T-cell (primary cell): Measurements from ENCODE around the gene PALD1. TPM values are rescaled to one million over a fixed set of nuclear protein-coding genes. Genes with fewer than 3 reads are reported as not detected.

Experiments
- ATAC-seq, 4 experiments: fragments of 200-7000 bp in 3 of 4; fragments of 150-1000 bp in 1 of 4; cut with Tn5 transposase; replicated peaks in 1 of 4; 1 replicate in 3 of 4; 2 replicates in 1 of 4; pipeline ENCODE4 v1.10.0; 2021; ENCODE audit warnings: moderate library complexity in 3 of 4, mild to moderate bottlenecking in 2 of 4, moderate number of reproducible peaks in 1 of 4
- CTCF ChIA-PET, 2 donors: fragments of 300-600 bp; sonication (Branson Sonifier 250); formaldehyde crosslinking; loops; one replicate each; lab custom pipeline; 2022; ENCODE audit warnings: antibody characterized with exemption in 2 of 2; lab: Charles Lee
- POLR2A ChIA-PET, 2 donors: fragments of 300-600 bp; sonication (Branson Sonifier 250); formaldehyde crosslinking; loops; one replicate each; lab custom pipeline; 2022; ENCODE audit warnings: antibody characterized with exemption in 2 of 2; lab: Charles Lee
- DNase-seq, 35 experiments: peaks; one replicate each; pipeline versions ENCODE4 v3.0.0 to v3.0.0-alpha.2; 2013 to 2023
- H3K27ac ChIP-seq: one replicate; pipeline ENCODE4 v1.5.1; 2013; ENCODE audit warnings: low read length
- H3K27me3 ChIP-seq, 2 experiments: replicated peaks in 1 of 2; 1 replicate in 1 of 2; 2 replicates in 1 of 2; pipeline versions ENCODE4 v1.6.1 to v1.7.0; 2013; ENCODE audit warnings: low read length in 1 of 2, mixed read lengths in 1 of 2; ENCODE audit not compliant: control insufficient read depth in 2 of 2, insufficient read depth in 2 of 2; ENCODE audit errors: extremely low read depth in 1 of 2
- H3K36me3 ChIP-seq, 2 donors: 1 replicate in 1 of 2; 2 replicates in 1 of 2; pipeline versions ENCODE4 v1.6.1 to v1.7.0; 2013; ENCODE audit warnings: low read length in 1 of 2; ENCODE audit not compliant: control insufficient read depth in 2 of 2, insufficient read depth in 1 of 2; ENCODE audit errors: extremely low read depth in 1 of 2
- H3K4me1 ChIP-seq, 2 experiments: 1 replicate in 1 of 2; 2 replicates in 1 of 2; pipeline versions ENCODE4 v1.6.1 to v1.7.0; 2013; ENCODE audit warnings: low read length in 2 of 2, mixed read lengths in 1 of 2; ENCODE audit not compliant: insufficient read depth in 2 of 2, control insufficient read depth in 1 of 2; ENCODE audit errors: extremely low read depth in 1 of 2
- H3K4me3 ChIP-seq, 2 donors: 1 replicate in 1 of 2; 2 replicates in 1 of 2; pipeline versions ENCODE4 v1.5.1 to v1.7.0; 2013; ENCODE audit warnings: mild to moderate bottlenecking in 2 of 2, low read length in 1 of 2, moderate library complexity in 1 of 2; ENCODE audit not compliant: control insufficient read depth in 1 of 2; ENCODE audit errors: extremely low read depth in 1 of 2
- H3K9me3 ChIP-seq: 2 replicates; pipeline ENCODE4 v1.7.0; 2013
- H3K27ac Mint-ChIP-seq, 2 donors: one replicate each; pipeline ENCODE4 v1.8.0; 2020 to 2021; ENCODE audit warnings: mild to moderate bottlenecking in 2 of 2, mixed read lengths in 2 of 2
- H3K27me3 Mint-ChIP-seq, 2 donors: one replicate each; pipeline ENCODE4 v1.8.0; 2021 to 2022; ENCODE audit warnings: mixed read lengths in 2 of 2
- H3K36me3 Mint-ChIP-seq: one replicate; pipeline ENCODE4 v1.8.0; 2021; ENCODE audit warnings: mixed read lengths
- H3K4me1 Mint-ChIP-seq, 3 donors: one replicate each; pipeline ENCODE4 v1.8.0; 2020 to 2022; ENCODE audit warnings: mixed read lengths in 3 of 3, mild to moderate bottlenecking in 1 of 3
- H3K4me3 Mint-ChIP-seq, 3 donors: one replicate each; pipeline ENCODE4 v1.8.0; 2020 to 2022; ENCODE audit warnings: mild to moderate bottlenecking in 3 of 3, mixed read lengths in 3 of 3, moderate library complexity in 3 of 3
- H3K9me3 Mint-ChIP-seq, 3 donors: one replicate each; pipeline ENCODE4 v1.8.0; 2020 to 2022; ENCODE audit warnings: mixed read lengths in 3 of 3
- WGBS: methylation state at CpG from one replicate; pipeline ENCODE4 v1.1.5; 2013; ENCODE audit warnings: missing lambda C conversion rate; ENCODE audit not compliant: insufficient coverage; 5-methylcytosine and 5-hydroxymethylcytosine counted together
- total RNA-seq, 35 experiments: library from RNA in 6 of 35; stranded (reverse) in 6 of 35; fragments of 120-200 nt in 1 of 35; gene quantifications; one replicate each; pipeline versions ENCODE4 v1.2.1 to v1.2.4 and lab custom pipeline; 2013 to 2026

PALD1 gene
- total RNA-seq, 5 donors from 2014 or later (not counting 1 experiment from before 2014, with no cell fraction given) = 0.10 to 0.38 (median 0.13) TPM

DNA sequence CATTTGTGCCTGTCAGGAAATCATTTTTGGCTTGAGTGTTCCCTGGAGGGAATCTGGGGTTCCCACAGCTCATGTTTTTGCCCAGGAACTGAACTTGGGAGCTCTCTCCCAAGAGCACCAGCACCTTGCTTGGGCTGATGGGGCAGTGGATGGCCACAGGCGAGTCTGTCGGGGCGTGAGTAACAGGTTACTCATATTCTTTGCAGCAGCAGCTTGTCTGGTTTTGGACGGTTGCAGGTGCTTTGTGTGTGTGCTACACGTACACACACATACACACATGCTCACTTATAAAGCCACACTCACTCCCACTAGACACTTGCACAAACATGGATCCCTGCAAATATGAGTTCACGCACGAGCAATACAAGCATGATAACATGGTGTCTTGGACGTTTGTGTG, 2.9 kb upstream of the PALD1 start:
- H3K27me3 Mint-ChIP-seq = peaks cover 0 to 3% of the 10 kb centered on the region in 2 donors
- Histone ChIP-seq H3K27ac (no peak overlapping the region), H3K27me3 (peaks cover 0 to 32% of the 10 kb centered on the region in 2 experiments), H3K4me1 (peaks cover 24 to 42% of the 10 kb centered on the region in 2 experiments), H3K36me3 (no peaks in the 10 kb centered on the region), H3K4me3 (no peak overlapping the region), H3K9me3 (no peaks in the 10 kb centered on the region)
- WGBS = 64% methylated on average over 4 of the region's 8 CpGs
- H3K27ac Mint-ChIP-seq = no peak overlapping the region
- ATAC-seq (no peak), DNase-seq (no peak)
- POLR2A ChIA-PET = no interaction called here
- peaks cover 38 to 43% (median 41%) of the 10 kb centered on the region in 3 donors for H3K4me1 Mint-ChIP-seq
- H3K4me3 Mint-ChIP-seq = no peak overlapping the region
- H3K36me3 Mint-ChIP-seq = no peaks in the 10 kb centered on the region
- CTCF ChIA-PET = no interaction called here
- H3K9me3 Mint-ChIP-seq = no peaks in the 10 kb centered on the region

DNA sequence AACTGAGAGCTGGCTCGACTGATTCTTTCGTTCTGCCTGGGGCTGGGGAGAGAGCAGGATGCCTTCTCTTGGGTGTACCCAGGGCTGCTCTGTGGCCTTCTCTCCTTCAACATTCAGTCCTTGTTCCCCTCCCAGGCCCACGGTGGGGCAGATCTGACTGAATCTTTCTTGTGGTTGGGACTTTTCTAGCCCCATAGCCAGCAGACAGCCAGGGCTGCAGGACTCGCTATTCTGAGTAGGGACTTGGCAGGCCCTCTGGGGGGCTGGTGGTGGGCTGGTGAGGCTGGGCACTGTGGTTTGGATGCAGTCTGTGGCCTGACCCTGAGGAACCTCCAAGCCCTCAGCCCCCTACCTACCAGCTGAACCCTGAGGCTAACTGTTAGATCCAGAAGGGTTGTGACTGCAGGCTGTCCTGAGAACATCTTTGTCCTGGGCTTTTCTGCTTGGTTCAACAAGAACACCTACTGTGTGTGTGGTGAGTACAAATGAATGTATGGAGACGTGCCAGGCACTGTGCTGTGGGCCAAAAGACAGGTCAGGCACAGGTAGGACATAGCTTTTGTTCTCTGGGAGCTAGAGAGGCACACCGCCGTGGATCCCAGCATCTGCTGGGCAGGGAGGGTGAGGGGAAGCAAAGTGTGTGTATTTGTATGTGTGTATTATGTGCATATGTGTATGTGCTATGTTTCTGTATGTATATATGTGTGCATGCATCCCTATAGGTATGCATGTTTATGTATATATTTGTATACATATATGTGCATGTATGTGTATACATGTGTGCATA, 2.1 kb upstream of the PALD1 start:
- no peak for ATAC-seq
- POLR2A ChIA-PET = no interaction called here
- H3K4me3 Mint-ChIP-seq = peak overlapping the region in 1 of 3 donors; percentile 78
- H3K27me3 ChIP-seq = peaks cover 0 to 39% of the 10 kb centered on the region in 2 experiments
- no peak overlapping the region for H3K27ac ChIP-seq
- H3K4me3 ChIP-seq = no peak overlapping the region
- WGBS = 66% methylated on average over 5 of the region's 7 CpGs
- no peaks in the 10 kb centered on the region for H3K36me3 ChIP-seq
- no peaks in the 10 kb centered on the region for H3K36me3 Mint-ChIP-seq
- peaks cover 40 to 50% (median 47%) of the 10 kb centered on the region in 3 donors for H3K4me1 Mint-ChIP-seq
- H3K9me3 ChIP-seq = no peaks in the 10 kb centered on the region
- peak overlapping the region; percentile 45 to 76 for H3K27ac Mint-ChIP-seq
- CTCF ChIA-PET = no interaction called here
- H3K9me3 Mint-ChIP-seq = no peaks in the 10 kb centered on the region
- peaks cover 28 to 47% of the 10 kb centered on the region in 2 experiments for H3K4me1 ChIP-seq
- H3K27me3 Mint-ChIP-seq = peaks cover 0 to 3% of the 10 kb centered on the region in 2 donors
- peak in 1 of 35 experiments; percentile 17 for DNase-seq

DNA sequence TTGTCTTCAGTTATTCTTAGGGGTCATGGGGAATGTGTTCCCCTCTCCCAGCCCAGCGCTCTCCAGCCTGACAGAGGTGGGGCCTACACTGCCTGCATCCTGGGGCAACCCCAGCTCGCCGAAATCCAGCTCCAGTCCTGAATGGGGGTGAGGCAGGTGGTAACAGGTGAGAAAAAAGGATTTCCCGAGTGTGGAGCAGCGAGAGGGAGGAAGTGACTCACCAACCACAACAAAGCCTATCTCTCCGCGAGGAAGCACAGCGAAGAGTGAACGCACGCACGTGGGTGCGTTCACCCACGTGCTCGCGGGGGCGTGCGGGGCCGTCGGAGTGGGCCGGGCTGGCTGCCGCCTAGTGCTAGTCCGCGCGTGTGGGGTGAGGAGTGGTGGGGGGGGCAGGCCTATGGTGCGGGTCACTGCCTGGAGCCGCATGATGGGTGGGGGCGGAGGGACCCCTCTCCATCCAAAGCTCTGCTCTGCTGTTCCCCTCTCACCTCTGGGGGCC, 855 bp upstream of the PALD1 start:
- H3K27me3 ChIP-seq = peaks cover 0 to 39% of the 10 kb centered on the region in 2 experiments
- H3K4me1 Mint-ChIP-seq = peaks cover 40 to 54% (median 47%) of the 10 kb centered on the region in 3 donors
- ChIA-PET POLR2A (no interaction called here), CTCF (no interaction called here)
- 0% methylated on average over 1 of the region's 27 CpGs for WGBS
- peak; percentile 81 to 89 (median 88) for ATAC-seq
- H3K27ac Mint-ChIP-seq = no peak overlapping the region
- H3K4me3 ChIP-seq = peak overlapping the region; percentile 43 to 71
- H3K4me3 Mint-ChIP-seq = peak overlapping the region; percentile 71 to 80 (median 78)
- no peaks in the 10 kb centered on the region for H3K36me3 Mint-ChIP-seq
- peaks cover 0 to 3% of the 10 kb centered on the region in 2 donors for H3K27me3 Mint-ChIP-seq
- H3K9me3 ChIP-seq = no peaks in the 10 kb centered on the region
- H3K27ac ChIP-seq = no peak overlapping the region
- no peaks in the 10 kb centered on the region for H3K9me3 Mint-ChIP-seq
- no peaks in the 10 kb centered on the region for H3K36me3 ChIP-seq
- H3K4me1 ChIP-seq = peaks cover 28 to 47% of the 10 kb centered on the region in 2 experiments
- DNase-seq = peak; percentile 33 to 89 (median 70)

DNA sequence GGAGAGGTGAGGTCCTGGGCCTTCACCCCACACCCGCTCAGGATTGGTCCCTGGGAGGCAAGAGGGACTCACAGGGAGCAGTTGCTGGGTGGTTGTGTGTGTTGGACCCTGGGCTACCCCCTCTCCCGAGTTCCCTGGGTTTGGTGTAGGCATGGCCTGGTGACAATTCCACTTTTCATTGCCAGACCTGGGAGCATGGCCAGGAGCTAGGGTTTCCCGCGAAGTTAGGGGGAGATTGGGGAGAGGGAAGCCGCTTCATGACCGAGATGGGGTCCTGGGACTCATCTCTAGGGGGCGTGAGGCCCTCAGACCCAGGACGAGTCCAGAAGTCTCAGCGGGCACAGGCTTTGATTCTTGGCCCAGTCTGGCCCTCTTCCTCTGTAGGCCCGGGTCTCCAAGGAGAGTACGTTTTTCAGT, 606 bp downstream of the PALD1 start:
- Mint-ChIP-seq H3K27me3 (peaks cover 0 to 3% of the 10 kb centered on the region in 2 donors), H3K9me3 (no peaks in the 10 kb centered on the region), H3K27ac (no peak overlapping the region), H3K36me3 (no peaks in the 10 kb centered on the region), H3K4me3 (peak overlapping the region; percentile 43 to 81 (median 75)), H3K4me1 (peaks cover 40 to 54% (median 47%) of the 10 kb centered on the region in 3 donors)
- Histone ChIP-seq H3K27ac (no peak overlapping the region), H3K4me1 (peaks cover 30 to 47% of the 10 kb centered on the region in 2 experiments), H3K4me3 (peak overlapping the region; percentile 34 to 71), H3K36me3 (no peaks in the 10 kb centered on the region), H3K9me3 (no peaks in the 10 kb centered on the region), H3K27me3 (peaks cover 0 to 35% of the 10 kb centered on the region in 2 experiments)
- CTCF ChIA-PET = no interaction called here
- no peak for DNase-seq
- WGBS = 69% methylated on average over 9 of the region's 11 CpGs
- no peak for ATAC-seq
- POLR2A ChIA-PET = no interaction called here

DNA sequence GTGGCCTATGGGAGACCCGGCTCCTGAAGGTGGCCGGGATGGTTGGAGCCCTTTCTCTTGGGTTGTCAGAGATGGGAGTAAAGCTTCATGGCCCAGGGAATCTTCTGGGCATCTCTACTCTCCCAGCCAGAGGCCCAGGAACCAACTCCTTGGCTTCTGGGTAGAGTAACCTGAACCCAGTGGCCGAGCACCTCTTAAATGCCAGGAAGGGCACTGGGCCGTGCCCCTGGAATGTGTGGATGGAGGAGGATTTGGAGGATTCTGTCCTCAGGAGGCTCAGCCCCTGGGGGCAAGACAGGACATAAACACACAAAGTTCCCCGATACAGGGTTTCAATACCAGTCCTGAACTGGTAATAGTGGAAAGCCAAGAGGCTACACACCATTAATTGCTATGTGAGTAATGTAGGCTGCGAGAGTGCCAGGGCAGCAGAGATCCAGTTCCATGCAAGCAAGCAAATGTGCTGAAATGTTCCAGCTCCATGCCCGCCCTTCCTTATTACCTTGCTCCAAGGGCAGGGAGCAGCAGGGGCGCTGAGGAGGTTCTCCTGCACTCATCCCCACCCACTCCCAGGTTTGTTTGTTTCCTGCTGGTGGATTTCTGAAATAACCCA, 1.2 kb downstream of the PALD1 start:
- Histone ChIP-seq H3K9me3 (no peaks in the 10 kb centered on the region), H3K27ac (no peak overlapping the region), H3K27me3 (peaks cover 0 to 35% of the 10 kb centered on the region in 2 experiments), H3K36me3 (no peaks in the 10 kb centered on the region), H3K4me3 (peak overlapping the region in 1 of 2 donors; percentile 71), H3K4me1 (peaks cover 30 to 47% of the 10 kb centered on the region in 2 experiments)
- POLR2A ChIA-PET = no interaction called here
- Mint-ChIP-seq H3K9me3 (no peaks in the 10 kb centered on the region), H3K36me3 (no peaks in the 10 kb centered on the region), H3K4me1 (peaks cover 40 to 54% (median 43%) of the 10 kb centered on the region in 3 donors), H3K27me3 (no peaks in the 10 kb centered on the region), H3K27ac (no peak overlapping the region), H3K4me3 (peak overlapping the region; percentile 53 to 81 (median 75))
- no peak for DNase-seq
- CTCF ChIA-PET = no interaction called here
- no CpG with 5 or more reads among the region's 8 CpGs for WGBS
- ATAC-seq = no peak

DNA sequence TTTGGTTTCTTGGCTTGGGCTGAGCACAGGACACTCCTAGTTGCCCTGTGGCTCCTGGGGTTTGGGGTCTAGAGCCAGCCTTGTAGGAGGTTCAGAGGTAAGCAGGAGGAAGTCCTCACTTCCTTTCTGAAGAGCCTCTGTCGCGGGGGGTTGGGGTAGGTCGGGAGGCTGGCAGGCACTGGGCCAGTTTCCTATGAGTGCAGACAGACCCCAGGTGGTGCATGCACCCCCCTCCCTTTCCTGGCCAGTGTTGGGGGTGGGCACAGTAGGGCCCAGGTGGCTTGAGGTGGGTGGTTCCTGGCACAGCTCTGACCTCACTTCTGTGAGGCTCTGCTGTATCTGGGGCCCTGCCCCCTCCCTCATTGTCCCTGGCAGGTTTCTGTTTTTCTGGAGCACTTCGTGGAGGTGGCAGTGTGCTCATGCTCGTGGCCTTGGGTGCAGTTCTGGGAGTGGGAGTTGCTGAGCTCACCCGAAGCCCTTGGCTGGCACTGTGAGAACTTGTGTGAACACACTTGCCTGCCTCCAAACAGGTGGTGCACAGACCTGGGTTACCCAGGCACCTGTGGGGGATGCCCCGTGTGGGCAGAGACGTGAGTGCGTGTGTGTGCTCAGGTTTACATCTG, 1.8 kb downstream of the PALD1 start:
- H3K27ac ChIP-seq = no peak overlapping the region
- no peaks in the 10 kb centered on the region for H3K36me3 ChIP-seq
- ATAC-seq = peak in 3 of 4 experiments; percentile 20 to 31 (median 26)
- ChIA-PET POLR2A (no interaction called here), CTCF (no interaction called here)
- peak overlapping the region in 1 of 2 donors; percentile 61 for H3K27ac Mint-ChIP-seq
- H3K4me1 Mint-ChIP-seq = peaks cover 38 to 51% (median 39%) of the 10 kb centered on the region in 3 donors
- WGBS = 11% methylated on average over 5 of the region's 9 CpGs
- H3K27me3 ChIP-seq = peaks cover 0 to 35% of the 10 kb centered on the region in 2 experiments
- H3K27me3 Mint-ChIP-seq = no peaks in the 10 kb centered on the region
- no peaks in the 10 kb centered on the region for H3K9me3 ChIP-seq
- no peaks in the 10 kb centered on the region for H3K36me3 Mint-ChIP-seq
- peaks cover 30 to 47% of the 10 kb centered on the region in 2 experiments for H3K4me1 ChIP-seq
- H3K4me3 ChIP-seq = peak overlapping the region in 1 of 2 donors; percentile 71
- DNase-seq = peak in 18 of 35 experiments; percentile 16 to 47 (median 28)
- no peaks in the 10 kb centered on the region for H3K9me3 Mint-ChIP-seq
- peak overlapping the region; percentile 53 to 81 (median 75) for H3K4me3 Mint-ChIP-seq
